RWPE1 (cell line): ENCODE data around the gene PITPNC1.

Experiments used
- CTCF ChIA-PET: fragments of 350-600 bp; sonication (Branson Sonifier 250); formaldehyde crosslinking; extraction: SDS; loops from one replicate; lab custom pipeline; 2021; lab: Yijun Ruan, JAX
- POLR2A ChIA-PET: fragments of 400-600 bp; formaldehyde crosslinking; extraction: SDS; loops from one replicate; lab custom pipeline; 2020; ENCODE audit warnings: antibody characterized with exemption; ENCODE audit not compliant: low non-redundant PET; lab: Yijun Ruan, JAX
- DNase-seq: peaks from one replicate; pipeline ENCODE4 v3.0.0; 2012; ENCODE audit warnings: low spot score
- H3K27ac ChIP-seq: fragments of 450-650 bp; 2 replicates; pipeline ENCODE4 v1.5.1; 2017
- CTCF ChIP-seq: fragments of 450-650 bp; conservative IDR thresholded peaks from 2 replicates; pipeline ENCODE4 v1.5.1; 2017; ENCODE audit warnings: low read depth, mild to moderate bottlenecking

The PITPNC1 gene

GRCh38 chr17:67520916-67521774 lies 144.1 kb downstream of the PITPNC1 start:
- DNase-seq, result no peak
- CTCF ChIA-PET, result no interaction called here
- POLR2A ChIA-PET, result no interaction called here
- H3K27ac ChIP-seq, result no peak overlapping the region
- TF ChIP-seq CTCF, result no peak

GRCh38 chr17:67521775-67522069 lies 144.6 kb downstream of the PITPNC1 start:
- CTCF ChIA-PET, result no interaction called here
- H3K27ac ChIP-seq, result no peak overlapping the region
- no peak for DNase-seq
- no peak for TF ChIP-seq CTCF
- POLR2A ChIA-PET, result no interaction called here

GRCh38 chr17:67523101-67523500 lies 146.0 kb downstream of the PITPNC1 start:
- POLR2A ChIA-PET, result no interaction called here

GRCh38 chr17:67525239-67526135 lies 148.4 kb downstream of the PITPNC1 start:
- CTCF ChIA-PET, result interaction anchor here (1.5 kb wide), 1 partner anchor 146 kb away, joined by 3 read pairs; no protein-coding TSS in a partner anchor
- POLR2A ChIA-PET, result no interaction called here
- no peak for TF ChIP-seq CTCF
- no peak for DNase-seq
- H3K27ac ChIP-seq, result no peak overlapping the region

More at GRCh38 chr17:67523101-67523500, 146.0 kb downstream of the PITPNC1 start:
- TF ChIP-seq CTCF, result no peak
- no peak overlapping the region for H3K27ac ChIP-seq
- DNase-seq, result no peak
- CTCF ChIA-PET, result no interaction called here

- DNase-seq, result no peak
- H3K27ac ChIP-seq, result no peak overlapping the region
- CTCF ChIA-PET, result no interaction called here
- TF ChIP-seq CTCF, result no peak
- POLR2A ChIA-PET, result no interaction called here
Measured at GRCh38 chr17:67526700-67527099, 149.6 kb downstream of the PITPNC1 start.

GRCh38 chr17:67528751-67529436 lies 151.8 kb downstream of the PITPNC1 start:
- ChIA-PET CTCF (interaction anchor here (0.6 to 1.1 kb wide), 4 partner anchors 26 to 1666 kb away, joined by 3 read pairs; no protein-coding TSS in a partner anchor), POLR2A (interaction anchor here (0.6 kb wide), 1 partner anchor 87 kb away, joined by 3 read pairs; no protein-coding TSS in a partner anchor)
- TF ChIP-seq CTCF, result no peak
- DNase-seq, result peak; percentile 84
- H3K27ac ChIP-seq, result no peak overlapping the region
